K562 (cell line): ENCODE results near the gene TM4SF5. TPM values are rescaled to one million over a fixed set of nuclear protein-coding genes. Genes with fewer than 3 reads are reported as not detected.

Experiments
- ATAC-seq: fragments of 200-7000 bp; cut with Tn5 transposase; 3 replicates; pipeline ENCODE4 v1.9.1; 2020; ENCODE audit warnings: moderate library complexity
- BruUV-seq: library from RNA; stranded (reverse); fragments of 400-500 nt; replicated peaks from 2 replicates; lab custom pipeline; 2021; lab: Mats Ljungman, UMichigan
- CTCF ChIA-PET: fragments of 300-600 bp; formaldehyde crosslinking; extraction: SDS; loops from one replicate; lab custom pipeline; 2021; ENCODE audit warnings: low intra/inter-chr PET ratio; lab: Yijun Ruan, JAX
- POLR2A ChIA-PET: fragments of 300-600, 350-650 bp; sonication (Branson Sonifier 250); formaldehyde crosslinking; extraction: SDS; loops from one replicate; lab custom pipeline; 2021; ENCODE audit warnings: antibody characterized with exemption, inconsistent platforms; lab: Yijun Ruan, JAX
- DNase-seq, 4 experiments: peaks; one replicate each; pipeline versions ENCODE4 v3.0.0 to v3.0.0-alpha.2; 2011 to 2018; ENCODE audit warnings: low spot score in 3 of 4, mixed read lengths in 3 of 4; ENCODE audit errors: extremely low read depth in 1 of 4
- FAIRE-seq: peaks from 2 replicates; lab custom pipeline; 2011; peaks lifted over from hg19 to GRCh38; lab: Jason Lieb, UNC
- H2AFZ ChIP-seq: 2 replicates; pipeline ENCODE4 v1.6.0; 2011; ENCODE audit warnings: low read depth, low read length, control low read depth, inconsistent platforms
- H3K27ac ChIP-seq: fragments of 200-600 bp; 3 replicates; pipeline ENCODE4 v1.8.0; 2011; ENCODE audit warnings: low read depth, mild to moderate bottlenecking, control low read depth, inconsistent platforms, low read length, moderate library complexity, mixed read lengths; ENCODE audit errors: extremely low read depth
- H3K27me3 ChIP-seq, 2 experiments: fragments of 300-600 bp in 1 of 2; 2 replicates in 1 of 2; 3 replicates in 1 of 2; pipeline versions ENCODE4 v1.6.0 to v1.8.0; 2011; ENCODE audit warnings: inconsistent platforms in 2 of 2, low read length in 2 of 2, mild to moderate bottlenecking in 1 of 2, mixed read lengths in 1 of 2, moderate library complexity in 1 of 2; ENCODE audit not compliant: control insufficient read depth in 2 of 2, insufficient read depth in 2 of 2
- H3K36me3 ChIP-seq: fragments of 300-600 bp; 3 replicates; pipeline ENCODE4 v1.8.0; 2011; ENCODE audit warnings: mild to moderate bottlenecking, low read length, inconsistent platforms; ENCODE audit not compliant: control insufficient read depth, insufficient read depth
- H3K4me1 ChIP-seq, 2 experiments: fragments of 200-600 bp in 1 of 2; replicated peaks in 1 of 2; 2 replicates in 1 of 2; 3 replicates in 1 of 2; pipeline versions ENCODE4 v1.5.1 to v1.8.0; 2011; ENCODE audit warnings: inconsistent platforms in 2 of 2, low read length in 2 of 2, mild to moderate bottlenecking in 1 of 2, mixed read lengths in 1 of 2, moderate library complexity in 1 of 2; ENCODE audit not compliant: control insufficient read depth in 2 of 2, insufficient read depth in 2 of 2
- H3K4me2 ChIP-seq: 2 replicates; pipeline ENCODE4 v1.6.1; 2011; ENCODE audit warnings: low read length, control low read depth, inconsistent platforms, mixed read lengths; ENCODE audit not compliant: insufficient read depth
- H3K4me3 ChIP-seq: fragments of 200-600 bp; sonication (generic), shearing (Covaris generic); 2 replicates; pipeline ENCODE4 v1.5.1; 2016; ENCODE audit warnings: control low read depth, inconsistent platforms
- H3K79me2 ChIP-seq: fragments of 200-600 bp; 3 replicates; pipeline ENCODE4 v1.8.0; 2011; ENCODE audit warnings: low read length, inconsistent platforms; ENCODE audit not compliant: control insufficient read depth, insufficient read depth
- H3K9ac ChIP-seq, 2 experiments: 2 replicates each; pipeline versions ENCODE4 v1.6.0 to v1.6.1; 2011; ENCODE audit warnings: low read depth in 2 of 2, low read length in 2 of 2, control low read depth in 1 of 2, inconsistent platforms in 1 of 2, mild to moderate bottlenecking in 1 of 2, mixed read lengths in 1 of 2; ENCODE audit not compliant: insufficient read depth in 1 of 2
- H3K9me1 ChIP-seq: one replicate; pipeline ENCODE4 v1.6.0; 2011; ENCODE audit warnings: inconsistent platforms, mild to moderate bottlenecking, low read length, moderate library complexity; ENCODE audit not compliant: control insufficient read depth, insufficient read depth
- H3K9me3 ChIP-seq: replicated peaks from 2 replicates; pipeline ENCODE4 v1.5.1; 2011; ENCODE audit warnings: low read depth, low read length, inconsistent platforms; ENCODE audit not compliant: control insufficient read depth, insufficient read depth
- H4K20me1 ChIP-seq: replicated peaks from 2 replicates; pipeline ENCODE4 v1.6.1; 2011; ENCODE audit warnings: low read length, inconsistent platforms, mixed read lengths; ENCODE audit not compliant: control insufficient read depth, insufficient read depth
- BCOR ChIP-seq: fragments of 450-650 bp; IDR thresholded peaks from 2 replicates; pipeline ENCODE4 v1.6.1; 2016
- DMBX1 ChIP-seq: fragments of 250-450 bp; sonication (Bioruptor Pico); IDR thresholded peaks from 2 replicates; pipeline ENCODE4 v1.8.0; 2022; ENCODE audit warnings: inconsistent platforms, mild to moderate bottlenecking, moderate library complexity, borderline replicate concordance
- ERF ChIP-seq: fragments of 450-650 bp; formaldehyde crosslinking; IDR thresholded peaks from 2 replicates; pipeline ENCODE4 v1.4.0; 2020; ENCODE audit warnings: mild to moderate bottlenecking, mixed read lengths
- HNRNPL ChIP-seq: fragments of 200-400 bp; formaldehyde crosslinking; IDR thresholded peaks from 2 replicates; pipeline ENCODE4 v1.6.1; 2017; ENCODE audit warnings: low read depth, mild to moderate bottlenecking, low read length
- KDM1A ChIP-seq, 2 experiments: fragments of 450-650 bp; IDR thresholded peaks; 2 replicates each; pipeline ENCODE4 v1.6.1; 2016; ENCODE audit warnings: mild to moderate bottlenecking in 2 of 2
- KLF6 ChIP-seq: fragments of 250-450 bp; sonication (Bioruptor Pico); IDR thresholded peaks from 2 replicates; pipeline ENCODE4 v1.4.0; 2020; ENCODE audit warnings: mild to moderate bottlenecking, moderate library complexity, borderline replicate concordance
- MCM3 ChIP-seq: fragments of 450-650 bp; IDR thresholded peaks from 2 replicates; pipeline ENCODE4 v1.6.1; 2016
- MEIS2 ChIP-seq: fragments of 450-650 bp; IDR thresholded peaks from 2 replicates; pipeline ENCODE4 v1.6.1; 2014; ENCODE audit warnings: mild to moderate bottlenecking; ENCODE audit not compliant: partially characterized antibody
- SMARCA4 ChIP-seq: fragments of 450-650 bp; IDR thresholded peaks from 2 replicates; pipeline ENCODE4 v1.6.1; 2016
- THRAP3 ChIP-seq: fragments of 450-650 bp; IDR thresholded peaks from 2 replicates; pipeline ENCODE4 v1.6.1; 2016; ENCODE audit warnings: mild to moderate bottlenecking, inconsistent platforms, borderline replicate concordance
- TSC22D4 ChIP-seq: fragments of 450-650 bp; IDR thresholded peaks from 2 replicates; pipeline ENCODE4 v1.6.1; 2016; ENCODE audit warnings: missing genetic modification characterization, missing biosample characterization, control low read depth
- ZNF445 ChIP-seq: fragments of 250-450 bp; sonication (Bioruptor Pico); IDR thresholded peaks from 2 replicates; pipeline ENCODE4 v1.4.0; 2020; ENCODE audit warnings: low read depth, mild to moderate bottlenecking, moderate library complexity
- ZNF57 ChIP-seq: fragments of 450-650 bp; formaldehyde crosslinking; IDR thresholded peaks from 2 replicates; pipeline ENCODE4 v1.4.0; 2020; ENCODE audit warnings: mild to moderate bottlenecking, moderate library complexity
- ZNF644 ChIP-seq: fragments of 200-800 bp; sonication (Bioruptor generic); IDR thresholded peaks from 2 replicates; pipeline ENCODE4 v1.6.1; 2016; ENCODE audit warnings: low read depth, missing genetic modification characterization, missing compliant biosample characterization
- ZNF77 ChIP-seq: fragments of 250-450 bp; sonication (Bioruptor Pico); IDR thresholded peaks from 2 replicates; pipeline ENCODE4 v1.5.0; 2020
- WGBS: fragments of 100-300 bp; shearing (Covaris generic); methylation state at CpG from one replicate; pipeline ENCODE4 v1.1.6; 2016; ENCODE audit warnings: low coverage, mixed read lengths; ENCODE audit not compliant: insufficient coverage; ENCODE audit errors: missing lambda C conversion rate; 5-methylcytosine and 5-hydroxymethylcytosine counted together
- in situ Hi-C: fragments of 300-500 bp; cut with MboI; formaldehyde crosslinking; loops from 4 replicates; pipeline ENCODE4 v1.15.0; 2018; ENCODE audit warnings: inconsistent platforms, mixed read lengths
- intact Hi-C: fragments of 100-400 bp; cut with micrococcal nuclease; formaldehyde crosslinking; loops from 2 replicates; pipeline ENCODE4 v1.14.2; 2022
- polyA plus RNA-seq, 8 experiments: library from polyadenylated mRNA; depleted of rRNA in 4 of 8; stranded (reverse) in 5 of 8; unstranded in 3 of 8; fragments of >200 nt; fragmentation: Nextera tagmentation in 2 of 8; fragmentation: Illumina TruSeq in 1 of 8; extraction: Ambion mirVana in 2 of 8; extraction: Trizol in 1 of 8; gene quantifications; 2 replicates each; pipeline versions ENCODE4 v1.2.1 to v1.2.3, GENCODE V29; 2011 to 2014; ENCODE audit warnings: inconsistent platforms in 1 of 8, missing spikeins in 1 of 8
- total RNA-seq, 7 experiments: library from RNA; depleted of rRNA in 6 of 7; stranded (reverse); fragments of >200 nt in 6 of 7; fragmentation: Illumina TruSeq in 2 of 7; extraction: Trizol in 2 of 7; gene quantifications; 2 replicates each; pipeline versions ENCODE4 v1.2.1 to v1.2.3, GENCODE V29; 2011 to 2021; ENCODE audit warnings: low replicate concordance in 1 of 7
- TF ChIP-seq, protein P1 (sequence below): fragments of 250-450 bp; sonication (Bioruptor Pico); IDR thresholded peaks from 2 replicates; pipeline ENCODE4 v1.8.0; 2021; ENCODE audit warnings: mild to moderate bottlenecking, moderate library complexity

The TM4SF5 gene
- total and polyA plus RNA-seq, 9 of the 15 experiments (the other 6 are each of a cell fraction or from before 2014, with no cell fraction given) = not detected

DNA sequence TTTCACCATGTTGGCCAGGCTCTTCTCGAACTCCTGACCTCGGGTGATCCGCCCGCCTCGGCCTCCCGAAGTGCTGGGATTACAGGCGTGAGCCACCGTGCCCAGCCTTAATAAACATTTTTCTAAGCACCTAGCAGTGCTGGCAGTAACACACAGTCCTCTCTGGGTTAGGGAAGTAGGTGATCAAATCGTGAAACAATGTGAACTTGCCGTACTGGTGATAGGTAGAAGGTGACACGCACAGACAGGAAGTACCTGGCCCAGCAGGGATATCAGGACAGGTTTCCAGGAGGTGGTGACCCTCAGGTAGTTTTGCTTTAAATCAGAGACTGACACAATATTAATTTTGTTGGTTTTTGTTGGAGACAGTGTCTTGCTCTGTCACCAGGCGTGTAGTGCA lies 39.8 kb downstream of the TM4SF5 start:
- in situ Hi-C loops (no loop called here), intact Hi-C loops (no loop called here)
- H4K20me1 ChIP-seq = no peaks in the 10 kb centered on the region; the same call in 1 of the 2 replicates
- H3K36me3 ChIP-seq = no peaks in the 10 kb centered on the region
- BruUV-seq = no TSS peak
- FAIRE-seq (no peak), DNase-seq (no peak), ATAC-seq (no peak)
- no peak overlapping the region for H3K27ac ChIP-seq
- ChIA-PET CTCF (no interaction called here), POLR2A (no interaction called here)
- peaks cover 0 to 20% of the 10 kb centered on the region in 2 experiments; a peak in 3 of 5 replicates for H3K4me1 ChIP-seq
- 79% methylated on average over 12 of the region's 12 CpGs for whole genome bisulfite sequencing
- H3K79me2 ChIP-seq = no peaks in the 10 kb centered on the region
- no peak for TF ChIP-seq SMARCA4
- no peaks in the 10 kb centered on the region for H3K9me1 ChIP-seq
- H3K9ac ChIP-seq = no peak overlapping the region
- H3K9me3 ChIP-seq = no peaks in the 10 kb centered on the region
- H3K4me3 ChIP-seq = no peak overlapping the region
- H3K27me3 ChIP-seq = no peaks in the 10 kb centered on the region
- H3K4me2 ChIP-seq = no peak overlapping the region
- H2AFZ ChIP-seq = no peak overlapping the region

DNA sequence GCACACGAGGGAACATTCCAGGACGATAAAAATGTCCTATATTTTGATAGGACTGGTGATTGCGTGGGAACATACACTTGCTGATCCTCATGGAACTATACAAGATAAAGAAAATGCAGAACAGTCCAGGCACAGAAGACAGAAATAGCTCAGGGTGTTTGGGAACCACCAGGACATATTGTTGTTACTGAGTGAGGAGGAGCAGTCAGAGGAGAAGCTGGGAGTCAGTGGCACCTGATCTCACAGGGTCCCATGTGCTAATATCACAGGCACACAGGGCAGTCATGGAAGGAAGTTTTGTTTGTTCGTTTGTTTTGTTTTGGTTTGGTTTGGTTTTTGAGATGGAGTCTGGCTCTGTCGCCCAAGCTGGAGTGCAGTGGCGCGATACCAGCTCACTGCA lies 41.0 kb downstream of the TM4SF5 start:
- intact Hi-C loops (no loop called here), in situ Hi-C loops (no loop called here)
- Histone ChIP-seq H3K9me1 (no peaks in the 10 kb centered on the region), H3K27me3 (no peaks in the 10 kb centered on the region), H3K4me1 (peaks cover 0 to 9% of the 10 kb centered on the region in 2 experiments; a peak in 3 of 5 replicates), H3K36me3 (no peaks in the 10 kb centered on the region), H2AFZ (no peak overlapping the region), H4K20me1 (no peaks in the 10 kb centered on the region; the same call in 1 of the 2 replicates), H3K9me3 (no peaks in the 10 kb centered on the region), H3K4me2 (no peak overlapping the region), H3K4me3 (no peak overlapping the region), H3K79me2 (no peaks in the 10 kb centered on the region), H3K9ac (no peak overlapping the region), H3K27ac (no peak overlapping the region)
- FAIRE-seq = no peak
- 53% methylated on average over 5 of the region's 7 CpGs for WGBS
- ATAC-seq = no peak
- CTCF ChIA-PET = no interaction called here
- POLR2A ChIA-PET = no interaction called here
- TF ChIP-seq ZNF445 (CRISPR knock-in tag) = no peak
- no peak for TF ChIP-seq MEIS2
- no peak for TF ChIP-seq ZNF77 (CRISPR knock-in tag)
- TF ChIP-seq MCM3 = no peak
- no peak for TF ChIP-seq TSC22D4 (tag)
- TF ChIP-seq ZNF644 (tag) = no peak
- TF ChIP-seq KDM1A (IDR thresholded peaks at IDR 0.05) = no peak
- TF ChIP-seq HNRNPL = no peak
- no peak for TF ChIP-seq DMBX1 (CRISPR knock-in tag)
- TF ChIP-seq BCOR = no peak
- TF ChIP-seq, protein P1, sequence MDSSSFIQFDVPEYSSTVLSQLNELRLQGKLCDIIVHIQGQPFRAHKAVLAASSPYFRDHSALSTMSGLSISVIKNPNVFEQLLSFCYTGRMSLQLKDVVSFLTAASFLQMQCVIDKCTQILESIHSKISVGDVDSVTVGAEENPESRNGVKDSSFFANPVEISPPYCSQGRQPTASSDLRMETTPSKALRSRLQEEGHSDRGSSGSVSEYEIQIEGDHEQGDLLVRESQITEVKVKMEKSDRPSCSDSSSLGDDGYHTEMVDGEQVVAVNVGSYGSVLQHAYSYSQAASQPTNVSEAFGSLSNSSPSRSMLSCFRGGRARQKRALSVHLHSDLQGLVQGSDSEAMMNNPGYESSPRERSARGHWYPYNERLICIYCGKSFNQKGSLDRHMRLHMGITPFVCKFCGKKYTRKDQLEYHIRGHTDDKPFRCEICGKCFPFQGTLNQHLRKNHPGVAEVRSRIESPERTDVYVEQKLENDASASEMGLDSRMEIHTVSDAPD (CRISPR knock-in tag) = no peak
- no peak for TF ChIP-seq ZNF57
- TF ChIP-seq THRAP3 = no peak
- no peak for TF ChIP-seq ERF (CRISPR knock-in tag)
- TF ChIP-seq KLF6 (CRISPR knock-in tag) = no peak
- BruUV-seq = no TSS peak
- DNase-seq = no peak
